Vagina (tissue), 2 donors: Measurements from ENCODE around the gene ABCC12.

Source experiments
- CTCF ChIP-seq, 3 experiments: fragments of 450-650 bp in 2 of 3; fragments of 200-600 bp in 1 of 3; sonication (generic) in 1 of 3; IDR thresholded peaks; one replicate each; pipeline ENCODE4 v1.5.1; 2017 to 2019; ENCODE audit warnings: antibody characterized with exemption in 3 of 3, mild to moderate bottlenecking in 2 of 3, moderate library complexity in 2 of 3
- POLR2AphosphoS5 ChIP-seq, 2 donors: sonication (generic); formaldehyde crosslinking; IDR thresholded peaks; one replicate each; pipeline ENCODE4 v1.9.0; 2017; ENCODE audit warnings: antibody characterized with exemption in 2 of 2, mild to moderate bottlenecking in 2 of 2, low read depth in 1 of 2; ENCODE audit not compliant: insufficient read depth in 1 of 2

DNA sequence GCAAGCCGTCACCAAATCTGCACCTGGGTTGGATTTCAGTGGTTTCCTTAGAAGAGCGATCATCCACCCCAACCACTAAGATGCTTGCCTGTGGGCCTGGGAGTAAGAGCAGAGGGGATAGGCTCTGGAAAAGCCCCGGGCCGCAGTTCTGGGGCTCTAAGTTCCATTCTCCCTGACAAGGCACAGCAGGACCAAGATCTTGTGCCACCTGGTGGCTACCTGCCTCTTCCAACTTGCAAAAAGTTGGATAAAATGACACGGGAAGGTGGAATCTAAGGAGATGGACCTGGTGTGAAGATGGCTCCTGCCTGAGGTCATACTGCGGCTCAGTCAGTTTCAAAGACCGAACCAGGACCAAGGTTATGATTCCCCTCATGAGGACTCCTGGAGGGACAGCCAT, 42.3 kb downstream of the ABCC12 start:
- TF ChIP-seq POLR2AphosphoS5 (IDR thresholded peaks at IDR 0.05; ENCODE audit: insufficient read depth in 1 of 2, low read depth in 1 of 2) (no peak), CTCF (IDR thresholded peaks at IDR 0.05) (no peak)
